Hepatocyte (in vitro differentiated cells): Measurements from ENCODE around the gene ZNF318. TPM values are rescaled to one million over a fixed set of nuclear protein-coding genes. Genes with fewer than 3 reads are reported as not detected.
"Not testable (repeated sequence)": the region's sequence is repeated elsewhere in the genome, so short reads cannot be mapped to it uniquely, and the experiment has no call there.

Source experiments
- DNase-seq: peaks from one replicate; pipeline ENCODE4 v3.0.0-alpha.2; 2016; ENCODE audit warnings: low spot score
- H2AFZ ChIP-seq: fragments of 200-600 bp; sonication (generic); 2 replicates; pipeline ENCODE4 v1.6.0; 2016; ENCODE audit warnings: antibody characterized with exemption, mild to moderate bottlenecking
- H3K27ac ChIP-seq: fragments of 200-600 bp; sonication (generic); 2 replicates; pipeline ENCODE4 v1.5.1; 2016; ENCODE audit warnings: mild to moderate bottlenecking
- H3K27me3 ChIP-seq: fragments of 200-600 bp; sonication (generic); 2 replicates; pipeline ENCODE4 v1.6.1; 2016
- H3K36me3 ChIP-seq: fragments of 200-600 bp; sonication (generic); replicated peaks from 2 replicates; pipeline ENCODE4 v1.5.1; 2016; ENCODE audit warnings: low read depth; ENCODE audit not compliant: insufficient read depth
- H3K4me1 ChIP-seq: fragments of 200-600 bp; sonication (generic); 2 replicates; pipeline ENCODE4 v1.5.1; 2016; ENCODE audit warnings: mild to moderate bottlenecking, moderate library complexity; ENCODE audit not compliant: insufficient read depth
- H3K4me2 ChIP-seq: fragments of 200-600 bp; sonication (generic); 2 replicates; pipeline ENCODE4 v1.6.0; 2016
- H3K4me3 ChIP-seq: fragments of 200-600 bp; sonication (generic); 2 replicates; pipeline ENCODE4 v1.5.1; 2016; ENCODE audit warnings: mild to moderate bottlenecking
- H3K79me2 ChIP-seq: fragments of 200-600 bp; sonication (generic); 2 replicates; pipeline ENCODE4 v1.6.0; 2017; ENCODE audit warnings: mild to moderate bottlenecking
- H3K9me2 ChIP-seq: fragments of 200-600 bp; sonication (generic); replicated peaks from 2 replicates; pipeline ENCODE4 v1.6.0; 2017; ENCODE audit warnings: mild to moderate bottlenecking; ENCODE audit not compliant: insufficient read depth
- H3K9me3 ChIP-seq: fragments of 200-600 bp; sonication (generic); 2 replicates; pipeline ENCODE4 v1.5.1; 2016; ENCODE audit warnings: low read depth, mild to moderate bottlenecking
- H4K20me1 ChIP-seq: fragments of 200-600 bp; sonication (generic); 2 replicates; pipeline ENCODE4 v1.6.0; 2016; ENCODE audit warnings: mild to moderate bottlenecking; ENCODE audit not compliant: insufficient read depth, poor library complexity, severe bottlenecking
- EZH2 ChIP-seq: fragments of 200-600 bp; sonication (generic); IDR thresholded peaks from 2 replicates; pipeline ENCODE4 v1.6.1; 2016; ENCODE audit warnings: antibody characterized with exemption, mild to moderate bottlenecking, borderline replicate concordance
- EZH2phosphoT487 ChIP-seq: fragments of 200-600 bp; sonication (generic); IDR thresholded peaks from one replicate; pipeline ENCODE4 v1.6.1; 2018; ENCODE audit warnings: antibody characterized with exemption, mild to moderate bottlenecking, low read depth, moderate library complexity; ENCODE audit not compliant: unreplicated experiment, severe bottlenecking
- WGBS: methylation state at CpG from one replicate; pipeline ENCODE4 v1.1.6; 2016; ENCODE audit warnings: low lambda C conversion rate; ENCODE audit errors: missing lambda C conversion rate; 5-methylcytosine and 5-hydroxymethylcytosine counted together
- polyA plus RNA-seq: library from polyadenylated mRNA; unstranded; fragments of >200 nt; fragmentation: Nextera tagmentation; extraction: Ambion mirVana; gene quantifications from 2 replicates; pipeline ENCODE4 v1.2.1, GENCODE V29; 2016
- total RNA-seq: library from RNA; depleted of rRNA; stranded (reverse); fragments of >200 nt; gene quantifications from 2 replicates; pipeline ENCODE4 v1.2.3, GENCODE V29; 2014
- TF ChIP-seq, protein P1 (sequence below): fragments of 200-600 bp; sonication (generic); IDR thresholded peaks from 2 replicates; pipeline ENCODE4 v1.5.1; 2016; ENCODE audit warnings: antibody characterized with exemption, mild to moderate bottlenecking; ENCODE audit not compliant: poor library complexity

The ZNF318 gene
- total and polyA plus RNA-seq, 2 experiments from 2014 or later = 6.9 to 13.4 TPM

DNA sequence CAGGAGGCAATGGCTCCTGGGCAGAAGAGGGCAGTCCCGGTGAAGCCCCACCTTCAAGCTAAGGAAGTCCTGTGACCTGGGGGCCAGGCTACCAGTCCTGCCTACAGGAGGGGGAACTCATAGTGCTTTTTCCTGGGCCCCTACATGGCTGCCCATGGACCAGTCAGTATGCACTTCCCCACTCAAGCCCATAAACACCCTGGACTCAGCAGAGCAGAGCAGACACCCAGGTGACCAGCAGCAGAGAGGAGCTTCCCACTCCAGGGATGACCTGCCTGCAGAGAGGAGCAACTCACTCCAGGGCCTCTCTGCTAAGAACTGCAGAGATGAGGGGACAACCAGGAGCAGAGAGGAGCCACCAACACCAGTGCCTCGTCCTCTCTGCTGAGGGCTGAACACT, 43.6 kb upstream of the ZNF318 start:
- H3K9me2 ChIP-seq = no peaks in the 10 kb centered on the region

DNA sequence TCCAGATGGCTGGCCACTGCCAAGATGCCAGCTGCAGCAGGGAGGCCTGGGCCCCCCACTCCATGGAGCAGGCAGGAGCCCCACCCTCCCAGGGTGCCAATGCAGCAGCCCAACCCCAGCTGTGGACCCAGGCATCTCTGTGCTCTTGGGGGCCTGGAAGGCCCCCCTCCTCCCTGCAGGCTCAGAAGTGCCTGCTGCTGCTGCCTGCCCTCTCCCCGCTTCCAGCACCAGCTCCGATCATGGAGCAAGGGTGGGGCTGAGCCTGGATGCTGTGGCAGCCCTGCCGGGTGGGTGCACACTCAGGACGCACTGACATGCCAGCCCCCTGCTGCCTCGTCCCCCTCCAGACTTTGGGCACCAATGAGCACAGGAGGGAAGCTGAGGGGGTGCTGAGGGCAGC, 43.1 kb upstream of the ZNF318 start:
- TF ChIP-seq EZH2phosphoT487 (no peak), EZH2 (no peak)
- TF ChIP-seq, protein P1, sequence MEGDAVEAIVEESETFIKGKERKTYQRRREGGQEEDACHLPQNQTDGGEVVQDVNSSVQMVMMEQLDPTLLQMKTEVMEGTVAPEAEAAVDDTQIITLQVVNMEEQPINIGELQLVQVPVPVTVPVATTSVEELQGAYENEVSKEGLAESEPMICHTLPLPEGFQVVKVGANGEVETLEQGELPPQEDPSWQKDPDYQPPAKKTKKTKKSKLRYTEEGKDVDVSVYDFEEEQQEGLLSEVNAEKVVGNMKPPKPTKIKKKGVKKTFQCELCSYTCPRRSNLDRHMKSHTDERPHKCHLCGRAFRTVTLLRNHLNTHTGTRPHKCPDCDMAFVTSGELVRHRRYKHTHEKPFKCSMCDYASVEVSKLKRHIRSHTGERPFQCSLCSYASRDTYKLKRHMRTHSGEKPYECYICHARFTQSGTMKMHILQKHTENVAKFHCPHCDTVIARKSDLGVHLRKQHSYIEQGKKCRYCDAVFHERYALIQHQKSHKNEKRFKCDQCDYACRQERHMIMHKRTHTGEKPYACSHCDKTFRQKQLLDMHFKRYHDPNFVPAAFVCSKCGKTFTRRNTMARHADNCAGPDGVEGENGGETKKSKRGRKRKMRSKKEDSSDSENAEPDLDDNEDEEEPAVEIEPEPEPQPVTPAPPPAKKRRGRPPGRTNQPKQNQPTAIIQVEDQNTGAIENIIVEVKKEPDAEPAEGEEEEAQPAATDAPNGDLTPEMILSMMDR = no peak
- Histone ChIP-seq H3K9me2 (no peaks in the 10 kb centered on the region), H3K27ac (no peak overlapping the region), H3K9me3 (no peaks in the 10 kb centered on the region), H3K4me2 (no peak overlapping the region), H3K4me3 (no peak overlapping the region), H3K36me3 (no peaks in the 10 kb centered on the region), H4K20me1 (no peaks in the 10 kb centered on the region), H3K79me2 (no peaks in the 10 kb centered on the region), H3K27me3 (no peaks in the 10 kb centered on the region), H2AFZ (no peak overlapping the region), H3K4me1 (no peaks in the 10 kb centered on the region)
- DNase-seq = no peak
- WGBS = 84% methylated on average over 5 of the region's 5 CpGs

More for the DNA sequence above, 43.6 kb upstream of the ZNF318 start:
- Histone ChIP-seq H4K20me1 (no peaks in the 10 kb centered on the region), H3K79me2 (no peaks in the 10 kb centered on the region), H3K4me1 (no peaks in the 10 kb centered on the region), H3K4me2 (no peak overlapping the region), H3K27ac (no peak overlapping the region), H3K36me3 (no peaks in the 10 kb centered on the region), H3K9me3 (no peaks in the 10 kb centered on the region), H2AFZ (no peak overlapping the region), H3K4me3 (no peak overlapping the region), H3K27me3 (no peaks in the 10 kb centered on the region)
- 82% methylated on average over 2 of the region's 2 CpGs for WGBS
- TF ChIP-seq, protein P1 = no peak
- no peak for TF ChIP-seq EZH2phosphoT487
- TF ChIP-seq EZH2 = no peak
- no peak for DNase-seq

DNA sequence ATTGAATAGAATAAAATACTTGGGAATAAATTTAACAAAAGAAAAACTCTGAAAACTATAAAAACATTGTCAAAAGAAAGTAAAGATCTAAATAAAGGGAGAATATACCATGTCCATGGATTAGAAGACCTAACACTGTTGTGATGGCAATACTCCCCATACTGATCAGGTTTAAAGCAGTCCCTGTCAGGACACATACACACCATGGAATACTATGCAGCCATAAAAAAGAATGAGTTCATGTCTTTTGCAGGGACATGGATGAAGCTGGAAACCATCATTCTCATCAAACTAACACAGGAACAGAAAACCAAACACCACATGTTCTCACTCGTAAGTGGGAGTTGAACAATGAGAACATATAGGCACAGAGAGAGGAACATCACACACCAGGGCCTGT, 41.3 kb upstream of the ZNF318 start:
- H3K79me2 ChIP-seq, H3K36me3 ChIP-seq, H3K9me3 ChIP-seq, H4K20me1 ChIP-seq, H3K4me2 ChIP-seq, H3K4me1 ChIP-seq, H3K4me3 ChIP-seq, H2AFZ ChIP-seq, DNase-seq, H3K9me2 ChIP-seq, H3K27ac ChIP-seq, H3K27me3 ChIP-seq: not testable (repeated sequence)
- WGBS = 100% methylated on average over 1 of the region's 1 CpG

DNA sequence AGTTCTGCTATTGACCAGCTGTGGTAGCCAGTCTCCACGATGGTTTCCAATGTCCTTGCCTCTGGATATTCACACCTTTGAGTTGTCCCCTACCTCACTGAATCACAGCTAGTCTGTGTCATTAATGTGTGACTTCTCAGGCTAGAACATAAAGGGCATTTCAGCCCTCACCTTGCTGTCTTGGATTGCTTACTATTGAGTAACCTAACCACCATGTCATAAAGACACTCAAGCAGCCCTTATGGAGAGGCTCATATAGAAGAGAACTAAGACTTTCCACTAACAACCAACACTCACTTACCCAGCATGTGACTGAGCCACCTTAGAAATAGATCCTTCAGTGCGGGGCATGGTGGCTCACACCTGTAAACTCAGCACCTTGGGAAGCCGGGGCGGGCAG, 38.8 kb upstream of the ZNF318 start:
- no peak overlapping the region for H2AFZ ChIP-seq
- no peak for TF ChIP-seq EZH2
- TF ChIP-seq, protein P1 = no peak
- no peak for TF ChIP-seq EZH2phosphoT487
- no peaks in the 10 kb centered on the region for H3K36me3 ChIP-seq
- H4K20me1 ChIP-seq = no peaks in the 10 kb centered on the region
- H3K4me1 ChIP-seq = no peaks in the 10 kb centered on the region
- H3K4me2 ChIP-seq = no peak overlapping the region
- no peaks in the 10 kb centered on the region for H3K27me3 ChIP-seq
- no peaks in the 10 kb centered on the region for H3K9me2 ChIP-seq
- DNase-seq = no peak
- no peaks in the 10 kb centered on the region for H3K79me2 ChIP-seq
- WGBS = 90% methylated on average over 4 of the region's 4 CpGs
- no peaks in the 10 kb centered on the region for H3K9me3 ChIP-seq
- no peak overlapping the region for H3K4me3 ChIP-seq
- no peak overlapping the region for H3K27ac ChIP-seq
